Endothelial cell (in vitro differentiated cells): Measurements from ENCODE around the gene SPTB. TPM values are rescaled to one million over a fixed set of nuclear protein-coding genes. Genes with fewer than 3 reads are reported as not detected.

Source experiments
- DNase-seq: peaks from one replicate; pipeline ENCODE4 v3.0.0; 2021; ENCODE audit warnings: low spot score
- H3K27ac Mint-ChIP-seq: one replicate; pipeline ENCODE4 v1.8.0; 2021; ENCODE audit warnings: mixed read lengths, inconsistent platforms; ENCODE audit not compliant: unreplicated experiment
- H3K27me3 Mint-ChIP-seq: one replicate; pipeline ENCODE4 v1.8.0; 2021; ENCODE audit warnings: mild to moderate bottlenecking, moderate library complexity, mixed read lengths, inconsistent platforms; ENCODE audit not compliant: unreplicated experiment
- H3K36me3 Mint-ChIP-seq: one replicate; pipeline ENCODE4 v1.8.0; 2021; ENCODE audit warnings: mild to moderate bottlenecking, low read depth, mixed read lengths, inconsistent platforms; ENCODE audit not compliant: unreplicated experiment
- H3K4me1 Mint-ChIP-seq: one replicate; pipeline ENCODE4 v1.8.0; 2021; ENCODE audit warnings: mild to moderate bottlenecking, mixed read lengths, inconsistent platforms; ENCODE audit not compliant: unreplicated experiment
- H3K4me3 Mint-ChIP-seq: one replicate; pipeline ENCODE4 v1.8.0; 2021; ENCODE audit warnings: mild to moderate bottlenecking, mixed read lengths, inconsistent platforms; ENCODE audit not compliant: unreplicated experiment
- H3K9me3 Mint-ChIP-seq: one replicate; pipeline ENCODE4 v1.8.0; 2021; ENCODE audit warnings: mixed read lengths, inconsistent platforms; ENCODE audit not compliant: unreplicated experiment
- CTCF ChIP-seq: fragments of 200-600 bp; sonication (generic); IDR thresholded peaks from one replicate; pipeline ENCODE4 v1.5.0; 2021; ENCODE audit warnings: antibody characterized with exemption; ENCODE audit not compliant: unreplicated experiment
- total RNA-seq: library from RNA; stranded (reverse); fragmentation: NEBNext Ultra II Directional; extraction: Animal tissue kit (Norgen Biotek cat#: 25700); gene quantifications from one replicate; pipeline ENCODE4 v1.2.1, GENCODE V29; 2021; ENCODE audit not compliant: unreplicated experiment

Gene SPTB
- total RNA-seq, 1 donor from 2014 or later, result 0.08 TPM

DNA sequence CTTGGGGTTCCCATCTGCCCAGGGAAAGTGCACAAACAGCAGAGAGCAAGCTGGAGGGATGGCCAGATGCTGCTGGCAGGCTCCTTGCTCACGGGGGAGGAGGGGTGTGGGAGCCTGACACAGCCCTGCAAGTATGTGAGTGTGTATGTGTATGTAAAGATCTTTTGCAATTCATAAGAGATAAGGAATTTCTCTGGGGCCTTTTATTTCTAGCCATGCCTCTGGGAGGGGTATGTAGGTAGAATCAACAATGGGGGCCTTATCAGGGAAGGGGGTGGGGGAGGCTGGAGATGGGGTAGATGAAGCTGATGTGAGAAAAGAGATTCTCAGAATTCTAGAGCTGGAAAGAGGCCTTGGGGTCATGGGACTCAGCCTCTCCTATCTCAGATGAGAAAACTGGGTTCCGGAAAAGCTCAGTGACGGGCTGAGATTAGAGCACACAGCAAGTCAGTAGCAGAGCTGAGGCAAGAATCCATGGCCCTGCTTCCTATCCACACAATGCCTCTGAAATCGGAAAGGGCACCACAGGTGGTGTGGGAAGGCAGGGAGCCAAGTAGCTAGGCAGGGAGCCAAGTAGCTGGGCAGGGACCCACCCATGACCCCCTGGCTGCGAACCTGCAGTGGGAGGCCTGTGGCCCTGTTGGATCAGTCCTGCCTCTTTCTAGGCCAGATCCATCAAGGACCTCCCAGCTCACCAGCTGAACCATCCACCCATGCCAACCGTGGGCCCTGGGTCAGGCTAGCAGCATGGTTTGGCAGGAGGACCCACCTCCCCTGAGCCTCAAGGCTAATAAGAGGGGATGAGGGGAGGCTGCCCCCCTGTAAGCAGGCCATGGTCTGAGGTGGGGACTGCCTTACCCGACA lies 120.8 kb downstream of the SPTB start:
- H3K27ac Mint-ChIP-seq, result no peak overlapping the region
- H3K9me3 Mint-ChIP-seq, result no peaks in the 10 kb centered on the region
- H3K4me3 Mint-ChIP-seq, result no peak overlapping the region
- H3K4me1 Mint-ChIP-seq, result peaks cover 9% of the 10 kb centered on the region
- no peak for TF ChIP-seq CTCF
- H3K36me3 Mint-ChIP-seq, result no peaks in the 10 kb centered on the region
- peaks cover 11% of the 10 kb centered on the region for H3K27me3 Mint-ChIP-seq
- no peak for DNase-seq

GRCh38 chr14:64758025-64758521 lies 121.6 kb downstream of the SPTB start:
- no peaks in the 10 kb centered on the region for H3K36me3 Mint-ChIP-seq
- no peak for DNase-seq
- H3K27ac Mint-ChIP-seq, result no peak overlapping the region
- no peak overlapping the region for H3K4me3 Mint-ChIP-seq
- TF ChIP-seq CTCF, result no peak
- H3K27me3 Mint-ChIP-seq, result peaks cover 11% of the 10 kb centered on the region
- peaks cover 4% of the 10 kb centered on the region for H3K4me1 Mint-ChIP-seq
- H3K9me3 Mint-ChIP-seq, result no peaks in the 10 kb centered on the region

DNA sequence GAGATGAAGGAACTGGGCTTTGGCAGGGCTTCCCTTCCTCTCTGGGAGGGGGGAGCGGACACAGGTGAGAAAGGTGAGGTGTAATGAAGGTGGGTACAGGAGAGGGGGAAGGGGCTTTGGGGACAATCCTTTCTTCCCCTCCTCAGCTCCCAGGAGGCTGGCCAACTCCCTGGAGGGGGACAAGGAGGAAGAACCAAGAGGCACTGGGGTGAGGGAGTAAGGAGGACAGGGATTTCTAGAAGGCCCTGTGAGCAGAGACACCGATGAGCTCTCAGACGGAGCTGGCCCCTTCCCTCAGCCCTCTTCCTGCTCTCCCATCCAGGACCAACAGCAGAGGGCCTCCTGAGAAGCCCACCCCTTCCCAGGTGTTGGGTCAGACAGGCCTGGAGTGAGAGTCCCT lies 122.1 kb downstream of the SPTB start:
- no peaks in the 10 kb centered on the region for H3K36me3 Mint-ChIP-seq
- no peak overlapping the region for H3K4me3 Mint-ChIP-seq
- no peak for DNase-seq
- H3K27me3 Mint-ChIP-seq, result peaks cover 11% of the 10 kb centered on the region
- no peak for TF ChIP-seq CTCF
- H3K27ac Mint-ChIP-seq, result no peak overlapping the region
- H3K9me3 Mint-ChIP-seq, result no peaks in the 10 kb centered on the region
- H3K4me1 Mint-ChIP-seq, result peaks cover 4% of the 10 kb centered on the region

- Mint-ChIP-seq H3K36me3 (no peaks in the 10 kb centered on the region), H3K27ac (no peak overlapping the region), H3K4me1 (peaks cover under 1% of the 10 kb centered on the region), H3K27me3 (peaks cover 11% of the 10 kb centered on the region), H3K4me3 (no peak overlapping the region), H3K9me3 (no peaks in the 10 kb centered on the region)
- no peak for DNase-seq
- TF ChIP-seq CTCF, result no peak
Observed at GRCh38 chr14:64756712-64757111, 123.0 kb downstream of the SPTB start.

- Mint-ChIP-seq H3K27ac (no peak overlapping the region), H3K27me3 (peaks cover 7% of the 10 kb centered on the region), H3K36me3 (no peaks in the 10 kb centered on the region), H3K4me1 (no peaks in the 10 kb centered on the region), H3K9me3 (no peaks in the 10 kb centered on the region), H3K4me3 (no peak overlapping the region)
- TF ChIP-seq CTCF, result no peak
- no peak for DNase-seq
Observed at GRCh38 chr14:64755781-64756221, 123.9 kb downstream of the SPTB start.
